Type B pancreatic cell (in vitro differentiated cells): ENCODE data around the gene BICDL2. TPM values are rescaled to one million over a fixed set of nuclear protein-coding genes. Genes with fewer than 3 reads are reported as not detected.
"Not testable (repeated sequence)": the region's sequence is repeated elsewhere in the genome, so short reads cannot be mapped to it uniquely, and the experiment has no call there.

Experiments used
- DNase-seq: peaks from one replicate; pipeline ENCODE4 v3.0.0; 2021; ENCODE audit warnings: mixed read lengths; ENCODE audit not compliant: unreplicated experiment; ENCODE audit errors: extremely low spot score
- H3K27ac Mint-ChIP-seq: 2 replicates; pipeline ENCODE4 v1.8.0; 2021; ENCODE audit warnings: mild to moderate bottlenecking, mixed read lengths
- H3K27me3 Mint-ChIP-seq: 2 replicates; pipeline ENCODE4 v1.8.0; 2021; ENCODE audit warnings: mixed read lengths
- H3K36me3 Mint-ChIP-seq: 2 replicates; pipeline ENCODE4 v1.8.0; 2021; ENCODE audit warnings: mixed read lengths
- H3K4me1 Mint-ChIP-seq: one replicate; pipeline ENCODE4 v1.8.0; 2021; ENCODE audit warnings: mixed read lengths; ENCODE audit not compliant: unreplicated experiment
- H3K4me3 Mint-ChIP-seq: 2 replicates; pipeline ENCODE4 v1.8.0; 2021; ENCODE audit warnings: mild to moderate bottlenecking, mixed read lengths
- H3K9me3 Mint-ChIP-seq: 2 replicates; pipeline ENCODE4 v1.8.0; 2021; ENCODE audit warnings: mixed read lengths
- CTCF ChIP-seq: fragments of 200-600 bp; sonication (generic); conservative IDR thresholded peaks from 2 replicates; pipeline ENCODE4 v1.5.0; 2021; ENCODE audit warnings: antibody characterized with exemption, mild to moderate bottlenecking
- total RNA-seq: library from RNA; stranded (reverse); gene quantifications from 2 replicates; pipeline ENCODE4 v1.2.1, GENCODE V29; 2021; ENCODE audit warnings: low replicate concordance

Gene BICDL2
- total RNA-seq, 1 donor from 2014 or later, result 15.2 TPM

GRCh38 chr16:3071655-3072054, 34.9 kb upstream of the BICDL2 start:
- Mint-ChIP-seq H3K27ac (no peak overlapping the region), H3K9me3 (no peaks in the 10 kb centered on the region), H3K4me3 (no peak overlapping the region)

GRCh38 chr16:3070608-3071111, 33.9 kb upstream of the BICDL2 start:
- Mint-ChIP-seq H3K27me3 (peaks cover 24% of the 10 kb centered on the region), H3K27ac (no peak overlapping the region), H3K4me3 (no peak overlapping the region), H3K36me3 (no peaks in the 10 kb centered on the region), H3K9me3 (no peaks in the 10 kb centered on the region), H3K4me1 (no peaks in the 10 kb centered on the region)
- no peak for TF ChIP-seq CTCF
- no peak for DNase-seq

More at GRCh38 chr16:3071655-3072054, 34.9 kb upstream of the BICDL2 start:
- Mint-ChIP-seq H3K4me1 (no peaks in the 10 kb centered on the region), H3K27me3 (peaks cover 30% of the 10 kb centered on the region), H3K36me3 (no peaks in the 10 kb centered on the region)
- no peak for DNase-seq
- no peak for TF ChIP-seq CTCF

- peaks cover 14% of the 10 kb centered on the region for H3K27me3 Mint-ChIP-seq
- not testable (repeated sequence) for H3K27ac Mint-ChIP-seq, H3K4me3 Mint-ChIP-seq, H3K4me1 Mint-ChIP-seq, H3K36me3 Mint-ChIP-seq, DNase-seq, H3K9me3 Mint-ChIP-seq
Measured at GRCh38 chr16:3069146-3069545, 32.4 kb upstream of the BICDL2 start.

GRCh38 chr16:3068487-3068886, 31.7 kb upstream of the BICDL2 start:
- peaks cover 7% of the 10 kb centered on the region for H3K27me3 Mint-ChIP-seq
- no peaks in the 10 kb centered on the region for H3K36me3 Mint-ChIP-seq
- peak overlapping the region; percentile 43 for H3K27ac Mint-ChIP-seq
- no peak for TF ChIP-seq CTCF
- H3K4me1 Mint-ChIP-seq, result no peaks in the 10 kb centered on the region
- no peaks in the 10 kb centered on the region for H3K9me3 Mint-ChIP-seq
- DNase-seq, result no peak
- no peak overlapping the region for H3K4me3 Mint-ChIP-seq

- H3K27me3 Mint-ChIP-seq, result no peaks in the 10 kb centered on the region
- H3K27ac Mint-ChIP-seq, result no peak overlapping the region
- no peaks in the 10 kb centered on the region for H3K36me3 Mint-ChIP-seq
- no peak for DNase-seq
- TF ChIP-seq CTCF, result no peak
- no peaks in the 10 kb centered on the region for H3K9me3 Mint-ChIP-seq
- H3K4me1 Mint-ChIP-seq, result no peaks in the 10 kb centered on the region
- no peak overlapping the region for H3K4me3 Mint-ChIP-seq
Measured at GRCh38 chr16:3066440-3066748, 29.6 kb upstream of the BICDL2 start.

- no peak for DNase-seq
- no peaks in the 10 kb centered on the region for H3K36me3 Mint-ChIP-seq
- no peaks in the 10 kb centered on the region for H3K27me3 Mint-ChIP-seq
- no peak overlapping the region for H3K4me3 Mint-ChIP-seq
- TF ChIP-seq CTCF, result no peak
- H3K9me3 Mint-ChIP-seq, result no peaks in the 10 kb centered on the region
- no peaks in the 10 kb centered on the region for H3K4me1 Mint-ChIP-seq
- H3K27ac Mint-ChIP-seq, result peak overlapping the region; percentile 65
Measured at GRCh38 chr16:3065742-3066439, 29.1 kb upstream of the BICDL2 start.
